ENCODE results near the gene SLC2A1. TPM values are rescaled to one million over a fixed set of nuclear protein-coding genes. Genes with fewer than 3 reads are reported as not detected.

SLC2A1 gene
- total RNA-seq, 1 experiment from 2014 or later: 245 TPM

- no peak for ATAC-seq
- no peak overlapping the region for H2AFZ ChIP-seq (ENCODE audit: low read length)
- no peak for TF ChIP-seq EZH2 (IDR thresholded peaks at IDR 0.05; ENCODE audit: low read length, unreplicated experiment)
- no peak for TF ChIP-seq EZH2phosphoT487 (IDR thresholded peaks at IDR 0.05; ENCODE audit: borderline replicate concordance, low read length)
- no peak for TF ChIP-seq CTCF (conservative IDR thresholded peaks at IDR 0.05; ENCODE audit: low read depth, low read length)
- no TSS peak for BruUV-seq (replicated peaks)
- intact Hi-C loops (cut with micrococcal nuclease): no loop called here
- H4K20me1 ChIP-seq (ENCODE audit: low read length): no peaks in the 10 kb centered on the region
- no peaks in the 10 kb centered on the region for H3K9me3 ChIP-seq (ENCODE audit: low read length)
- no peak overlapping the region for H3K4me2 ChIP-seq (ENCODE audit: low read length)
- no peak overlapping the region for H3K27ac ChIP-seq (ENCODE audit: low read length)
- peaks cover 4% of the 10 kb centered on the region for H3K4me1 ChIP-seq (ENCODE audit: insufficient read depth, low read length)
- H3K36me3 ChIP-seq (ENCODE audit: low read depth, low read length): no peaks in the 10 kb centered on the region
- H3K9me2 ChIP-seq (replicated peaks; ENCODE audit: low read length): no peaks in the 10 kb centered on the region
- H3K9ac ChIP-seq (ENCODE audit: low read length): no peak overlapping the region
- CTCF ChIA-PET: no interaction called here
- no peak overlapping the region for H3K4me3 ChIP-seq (ENCODE audit: low read length)
- H3F3A ChIP-seq (ENCODE audit: low read length, unreplicated experiment): no peaks in the 10 kb centered on the region
- H3K27me3 ChIP-seq (ENCODE audit: low read length): no peaks in the 10 kb centered on the region
- DNase-seq: no peak
- POLR2A ChIA-PET (ENCODE audit: unreplicated experiment): no interaction called here
- H3K79me2 ChIP-seq (ENCODE audit: low read length): no peaks in the 10 kb centered on the region
Observed at GRCh38 chr1:42978317-42979035, 19.8 kb upstream of the SLC2A1 start.

GRCh38 chr1:42977653-42978052 lies 19.0 kb upstream of the SLC2A1 start:
- no peak overlapping the region for H3K4me3 ChIP-seq (ENCODE audit: low read length)
- no peaks in the 10 kb centered on the region for H3K36me3 ChIP-seq (ENCODE audit: low read depth, low read length)
- no peak for TF ChIP-seq EZH2phosphoT487 (IDR thresholded peaks at IDR 0.05; ENCODE audit: borderline replicate concordance, low read length)
- no peak for TF ChIP-seq CTCF (conservative IDR thresholded peaks at IDR 0.05; ENCODE audit: low read depth, low read length)
- TF ChIP-seq EZH2 (IDR thresholded peaks at IDR 0.05; ENCODE audit: low read length, unreplicated experiment): no peak
- H2AFZ ChIP-seq (ENCODE audit: low read length): no peak overlapping the region
- no TSS peak for BruUV-seq (replicated peaks)
- H3K4me2 ChIP-seq (ENCODE audit: low read length): no peak overlapping the region
- H3K9me3 ChIP-seq (ENCODE audit: low read length): no peaks in the 10 kb centered on the region
- no peak for DNase-seq
- POLR2A ChIA-PET (ENCODE audit: unreplicated experiment): no interaction called here
- H3K9me2 ChIP-seq (replicated peaks; ENCODE audit: low read length): no peaks in the 10 kb centered on the region
- intact Hi-C loops (cut with micrococcal nuclease): no loop called here
- H3K9ac ChIP-seq (ENCODE audit: low read length): no peak overlapping the region
- H4K20me1 ChIP-seq (ENCODE audit: low read length): no peaks in the 10 kb centered on the region
- H3K27me3 ChIP-seq (ENCODE audit: low read length): no peaks in the 10 kb centered on the region
- peaks cover 12% of the 10 kb centered on the region for H3K4me1 ChIP-seq (ENCODE audit: insufficient read depth, low read length)
- no peak overlapping the region for H3K27ac ChIP-seq (ENCODE audit: low read length)
- CTCF ChIA-PET: no interaction called here
- ATAC-seq: no peak
- no peaks in the 10 kb centered on the region for H3F3A ChIP-seq (ENCODE audit: low read length, unreplicated experiment)
- no peaks in the 10 kb centered on the region for H3K79me2 ChIP-seq (ENCODE audit: low read length)

GRCh38 chr1:42975561-42976225 lies 17.0 kb upstream of the SLC2A1 start:
- no TSS peak for BruUV-seq (replicated peaks)
- TF ChIP-seq EZH2 (IDR thresholded peaks at IDR 0.05; ENCODE audit: low read length, unreplicated experiment): no peak
- no peak for TF ChIP-seq EZH2phosphoT487 (IDR thresholded peaks at IDR 0.05; ENCODE audit: borderline replicate concordance, low read length)
- TF ChIP-seq CTCF (conservative IDR thresholded peaks at IDR 0.05; ENCODE audit: low read depth, low read length): no peak
- ATAC-seq: no peak
- ChIA-PET CTCF (no interaction called here), POLR2A (ENCODE audit: unreplicated experiment) (no interaction called here)
- no peaks in the 10 kb centered on the region for H3K9me3 ChIP-seq (ENCODE audit: low read length)
- no peak overlapping the region for H2AFZ ChIP-seq (ENCODE audit: low read length)
- no peak for DNase-seq
- no peaks in the 10 kb centered on the region for H4K20me1 ChIP-seq (ENCODE audit: low read length)
- H3K9ac ChIP-seq (ENCODE audit: low read length): no peak overlapping the region
- no peaks in the 10 kb centered on the region for H3K27me3 ChIP-seq (ENCODE audit: low read length)
- H3K4me3 ChIP-seq (ENCODE audit: low read length): no peak overlapping the region
- H3K4me2 ChIP-seq (ENCODE audit: low read length): no peak overlapping the region
- no peaks in the 10 kb centered on the region for H3F3A ChIP-seq (ENCODE audit: low read length, unreplicated experiment)
- no peaks in the 10 kb centered on the region for H3K9me2 ChIP-seq (replicated peaks; ENCODE audit: low read length)
- no peaks in the 10 kb centered on the region for H3K36me3 ChIP-seq (ENCODE audit: low read depth, low read length)
- H3K4me1 ChIP-seq (ENCODE audit: insufficient read depth, low read length): peaks cover 13% of the 10 kb centered on the region
- intact Hi-C loops (cut with micrococcal nuclease): no loop called here
- no peaks in the 10 kb centered on the region for H3K79me2 ChIP-seq (ENCODE audit: low read length)
- no peak overlapping the region for H3K27ac ChIP-seq (ENCODE audit: low read length)
